ENCODE results near the gene USP15.

Gene USP15

DNA sequence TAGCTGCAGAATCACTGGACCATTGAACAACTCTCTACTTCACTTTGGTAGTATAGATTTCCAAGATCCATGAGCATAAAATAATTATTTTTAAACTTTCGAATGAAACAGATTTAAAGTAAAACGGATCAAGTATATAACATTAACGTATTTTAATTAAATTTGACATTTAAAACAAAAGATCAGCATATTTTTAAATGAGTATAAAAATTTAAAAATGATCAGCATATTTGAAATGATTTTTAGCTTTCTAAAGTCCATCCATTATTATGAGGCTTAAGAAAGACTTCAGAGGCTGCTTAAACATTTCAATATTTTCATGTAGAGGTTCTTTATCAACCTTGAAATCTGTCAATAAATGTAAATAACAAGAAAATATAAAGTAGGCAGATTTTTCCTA is 5.2 kb upstream of the USP15 start:
- no peak overlapping the region for H3K4me3 ChIP-seq (replicated peaks; ENCODE audit: low read depth, low read length)
- no peak for TF ChIP-seq CTCF (IDR thresholded peaks at IDR 0.05; ENCODE audit: low read length, missing control alignments)
- no peak for DNase-seq (ENCODE audit: low read depth)

DNA sequence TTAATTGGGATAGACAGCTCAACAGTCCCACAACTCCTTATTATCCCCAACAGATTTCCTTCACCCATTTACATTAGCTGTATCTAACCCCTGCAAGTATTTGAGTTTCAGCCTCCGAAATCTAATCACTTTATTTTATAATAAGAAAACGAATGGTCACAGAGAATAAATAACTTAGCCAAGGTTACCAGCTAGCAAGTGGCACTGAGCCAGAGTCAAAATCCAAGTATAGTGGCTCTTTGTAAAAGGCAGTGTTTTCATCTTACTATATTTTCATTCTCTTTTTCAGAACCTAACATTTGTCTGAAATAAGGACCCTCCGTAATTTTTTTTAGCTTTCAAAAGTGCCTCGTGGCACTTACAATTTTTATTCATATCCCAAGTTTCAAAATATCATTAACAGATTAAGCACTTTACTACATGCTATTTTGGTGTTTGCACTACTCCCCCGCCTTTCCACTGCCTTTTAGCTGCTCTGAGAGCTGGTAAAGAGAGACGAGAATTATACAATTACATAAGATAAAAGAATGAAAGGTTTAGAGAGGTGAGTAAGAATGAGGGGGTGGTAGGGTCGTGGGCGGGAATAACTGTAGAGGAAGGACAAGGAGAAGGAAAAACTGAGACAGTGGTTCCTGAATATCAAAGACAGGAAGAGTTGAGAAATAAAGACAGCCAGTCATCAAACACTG is 3.7 kb upstream of the USP15 start:
- H3K4me3 ChIP-seq (replicated peaks; ENCODE audit: low read depth, low read length) = peak overlapping the region; percentile 20
- no peak for TF ChIP-seq CTCF (IDR thresholded peaks at IDR 0.05; ENCODE audit: low read length, missing control alignments)
- DNase-seq (ENCODE audit: low read depth) = peak; percentile 67

- no peak overlapping the region for H3K4me3 ChIP-seq (replicated peaks; ENCODE audit: low read depth, low read length)
- DNase-seq (ENCODE audit: low read depth) = no peak
- no peak for TF ChIP-seq CTCF (IDR thresholded peaks at IDR 0.05; ENCODE audit: low read length, missing control alignments)
These were observed 2.0 kb upstream of the USP15 start for GRCh38 chr12:62258231-62258630.

DNA sequence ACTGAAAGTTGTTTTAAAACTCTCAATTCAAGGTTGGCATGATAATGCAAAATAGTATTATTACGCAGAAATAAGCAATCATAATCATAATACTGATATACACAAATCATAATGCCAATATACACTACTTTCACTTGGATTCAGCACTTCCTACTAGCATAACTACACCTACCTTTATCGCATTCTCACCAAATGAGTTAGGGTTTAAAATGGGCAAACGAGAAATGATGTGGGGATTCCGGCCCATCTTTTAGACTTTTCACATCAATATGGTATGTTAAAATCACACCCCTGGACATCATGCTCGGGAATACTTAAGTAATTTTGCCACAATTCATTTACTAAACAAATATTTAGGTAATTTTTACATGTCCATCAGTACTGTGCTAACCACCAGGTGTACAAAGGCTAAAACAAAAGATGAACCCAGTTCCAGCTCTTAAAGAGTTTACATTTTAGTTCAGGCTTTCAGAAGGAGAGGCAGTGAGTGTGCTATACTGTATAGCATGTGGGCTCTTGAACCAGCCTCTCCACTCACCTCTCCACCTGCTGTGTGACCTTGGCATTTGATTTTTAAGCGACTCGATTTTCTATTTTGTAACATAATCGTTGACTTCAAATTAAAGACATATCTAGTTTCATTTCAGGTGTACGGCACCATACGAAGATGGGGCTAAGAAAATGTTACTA is 1.1 kb upstream of the USP15 start:
- no peak for DNase-seq (ENCODE audit: low read depth)
- peak overlapping the region; percentile 82 for H3K4me3 ChIP-seq (replicated peaks; ENCODE audit: low read depth, low read length)
- TF ChIP-seq CTCF (IDR thresholded peaks at IDR 0.05; ENCODE audit: low read length, missing control alignments) = no peak

- no peak for DNase-seq (ENCODE audit: low read depth)
- no peak for TF ChIP-seq CTCF (IDR thresholded peaks at IDR 0.05; ENCODE audit: low read length, missing control alignments)
- peak overlapping the region; percentile 82 for H3K4me3 ChIP-seq (replicated peaks; ENCODE audit: low read depth, low read length)
These were observed 592 bp upstream of the USP15 start for GRCh38 chr12:62259631-62259992.

GRCh38 chr12:62260733-62261683 is 804 bp downstream of the USP15 start:
- H3K4me3 ChIP-seq (replicated peaks; ENCODE audit: low read depth, low read length) = peak overlapping the region; percentile 82
- peak; percentile 47 for DNase-seq (ENCODE audit: low read depth)
- TF ChIP-seq CTCF (IDR thresholded peaks at IDR 0.05; ENCODE audit: low read length, missing control alignments) = no peak

Data from fibroblast of pulmonary artery (primary cell).